Stimulated activated CD8-positive, alpha-beta memory T cell treated with anti-CD3 and anti-CD28 coated beads, Interleukin-15, amount 100 ng/mL, for 24 hours (primary cell): ENCODE data around the gene RPRD1B.

Experiments
- DNase-seq: peaks from one replicate; pipeline ENCODE4 v3.0.0-alpha.2; 2020; ENCODE audit warnings: low read depth

The RPRD1B gene

DNA sequence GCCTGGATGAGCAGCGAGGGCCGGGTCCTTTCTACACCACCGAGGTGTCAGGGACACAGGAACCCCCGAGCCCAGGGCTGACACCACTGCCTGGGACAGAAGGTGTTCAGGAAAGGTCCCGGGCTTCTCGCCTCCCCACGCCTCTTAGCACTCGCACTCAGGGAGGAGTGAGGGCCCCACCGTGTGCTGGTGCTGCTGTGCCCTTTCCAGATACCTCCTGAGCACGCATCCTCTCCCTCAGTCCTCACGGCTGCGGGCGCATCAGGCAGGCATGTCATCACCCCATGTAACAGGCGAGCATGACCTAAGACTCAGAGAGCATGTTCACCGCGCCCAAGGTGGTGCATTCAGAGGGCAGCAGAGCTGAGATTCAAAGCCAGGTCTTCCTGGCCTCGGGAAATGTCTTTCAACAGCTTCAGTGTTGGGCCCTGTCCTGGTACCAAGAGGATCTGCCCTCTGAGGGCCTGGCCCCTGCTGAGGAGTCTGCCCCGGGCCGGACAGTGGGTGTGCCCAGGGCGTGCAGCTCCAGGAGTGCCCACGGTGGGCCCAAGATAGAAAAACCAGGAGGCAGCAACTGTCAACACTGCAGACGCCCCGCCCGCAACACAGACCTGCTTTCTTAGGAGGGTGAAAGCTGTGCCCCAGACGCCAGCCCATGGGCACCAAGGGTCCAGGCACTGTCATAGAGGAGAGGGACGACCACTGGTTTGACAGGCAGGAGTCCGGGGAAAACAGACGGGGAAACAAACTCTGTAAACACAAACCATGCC lies 102.3 kb downstream of the RPRD1B start:
- no peak for DNase-seq

DNA sequence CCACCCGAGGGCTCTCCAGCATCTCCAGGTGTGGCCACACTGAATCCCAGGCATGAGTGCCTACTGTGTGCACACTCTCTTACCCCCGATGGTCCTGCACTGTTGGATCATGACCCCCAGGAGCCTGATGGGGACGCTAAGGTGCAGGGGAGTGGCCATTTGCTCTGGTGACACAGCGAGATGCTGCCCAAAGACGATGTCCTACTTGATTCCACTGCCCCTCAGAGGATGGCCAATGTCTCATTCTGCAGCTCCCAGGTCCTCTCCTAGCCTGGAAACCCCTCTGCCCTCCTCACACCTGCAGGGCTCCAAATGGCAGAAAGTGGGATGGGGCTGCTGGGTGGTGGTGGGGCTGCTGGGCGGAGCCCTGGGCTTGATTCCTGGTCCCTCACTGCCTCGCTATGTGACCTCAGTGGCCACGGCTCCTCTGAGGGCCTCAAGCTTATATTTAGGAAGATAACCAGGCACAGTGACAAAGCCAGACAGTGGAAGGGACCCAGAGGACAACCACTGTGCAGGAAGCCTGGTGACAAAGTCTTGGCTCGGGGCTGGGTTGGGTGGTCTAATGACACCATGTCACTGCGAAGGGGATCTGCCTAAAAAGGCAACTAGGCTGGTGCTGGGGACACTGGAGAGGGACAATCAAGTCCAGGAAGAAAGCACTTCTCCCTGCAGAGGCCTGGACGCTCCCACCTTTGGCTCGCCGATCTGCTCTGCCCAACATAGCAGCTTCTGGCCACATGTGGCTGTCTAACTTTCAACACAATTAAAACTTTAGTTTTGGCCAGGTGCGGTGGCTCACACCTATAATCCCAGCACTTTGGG lies 103.1 kb downstream of the RPRD1B start:
- DNase-seq: no peak

DNA sequence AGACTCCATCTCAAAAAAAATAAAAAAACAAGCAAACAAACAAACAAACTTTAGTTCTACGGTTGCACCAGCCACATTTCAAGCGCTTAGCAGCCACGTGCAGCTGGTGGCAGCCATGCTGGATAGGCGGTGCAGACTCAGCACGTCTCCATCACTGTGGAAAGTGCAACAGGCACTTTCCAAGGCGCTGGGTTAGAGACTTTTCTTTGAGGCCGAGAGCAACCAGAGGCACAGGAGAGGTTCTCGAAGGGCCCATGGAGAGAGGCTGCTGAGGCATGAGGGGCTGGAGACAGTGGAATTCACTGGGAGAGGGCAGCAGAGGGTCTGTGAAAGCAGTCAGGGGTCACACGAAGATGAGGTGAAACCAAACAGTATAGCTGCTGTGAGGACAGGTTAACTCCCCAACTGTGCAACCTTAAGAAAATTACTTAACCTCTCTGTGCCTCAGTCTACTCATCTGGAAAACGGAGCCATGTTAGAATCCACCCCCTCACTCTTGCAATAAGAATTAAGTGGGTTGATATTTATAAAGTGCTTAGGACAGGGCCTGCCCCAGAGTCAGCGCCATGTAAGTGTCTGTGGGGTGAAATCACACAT lies 104.0 kb downstream of the RPRD1B start:
- no peak for DNase-seq

DNA sequence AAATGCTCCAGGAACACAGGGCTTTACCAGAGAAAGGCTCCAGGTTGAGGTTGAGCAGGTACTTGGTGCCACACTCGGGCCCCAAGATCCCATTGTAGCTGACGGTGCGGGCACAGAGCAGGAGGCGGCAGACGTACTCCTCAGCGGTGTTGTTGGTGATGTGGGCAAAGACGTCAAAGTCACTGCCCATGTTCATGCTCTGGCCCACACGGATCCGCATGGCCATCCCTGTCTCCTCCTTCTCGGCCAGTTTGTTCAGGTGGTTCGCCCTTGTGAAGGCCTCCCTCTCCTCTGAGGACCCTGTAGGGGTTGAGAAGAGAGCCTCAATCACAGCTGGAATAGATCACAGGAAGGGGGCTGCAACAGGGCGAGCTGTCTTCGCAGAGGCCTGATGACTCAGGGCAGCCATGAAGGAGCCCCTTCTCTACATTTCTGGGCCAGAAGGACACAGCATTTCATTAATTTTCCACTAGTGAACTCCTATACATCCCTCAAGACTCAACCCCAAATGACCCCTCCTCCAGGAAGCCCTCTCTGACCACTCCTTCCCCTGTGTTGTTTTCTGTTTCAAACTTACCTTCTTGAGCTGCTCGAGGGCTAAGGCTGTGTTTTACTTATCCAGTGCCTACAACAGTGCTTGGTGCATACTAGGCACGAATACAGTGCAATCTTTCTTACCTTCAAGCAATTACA lies 104.7 kb downstream of the RPRD1B start:
- no peak for DNase-seq

DNA sequence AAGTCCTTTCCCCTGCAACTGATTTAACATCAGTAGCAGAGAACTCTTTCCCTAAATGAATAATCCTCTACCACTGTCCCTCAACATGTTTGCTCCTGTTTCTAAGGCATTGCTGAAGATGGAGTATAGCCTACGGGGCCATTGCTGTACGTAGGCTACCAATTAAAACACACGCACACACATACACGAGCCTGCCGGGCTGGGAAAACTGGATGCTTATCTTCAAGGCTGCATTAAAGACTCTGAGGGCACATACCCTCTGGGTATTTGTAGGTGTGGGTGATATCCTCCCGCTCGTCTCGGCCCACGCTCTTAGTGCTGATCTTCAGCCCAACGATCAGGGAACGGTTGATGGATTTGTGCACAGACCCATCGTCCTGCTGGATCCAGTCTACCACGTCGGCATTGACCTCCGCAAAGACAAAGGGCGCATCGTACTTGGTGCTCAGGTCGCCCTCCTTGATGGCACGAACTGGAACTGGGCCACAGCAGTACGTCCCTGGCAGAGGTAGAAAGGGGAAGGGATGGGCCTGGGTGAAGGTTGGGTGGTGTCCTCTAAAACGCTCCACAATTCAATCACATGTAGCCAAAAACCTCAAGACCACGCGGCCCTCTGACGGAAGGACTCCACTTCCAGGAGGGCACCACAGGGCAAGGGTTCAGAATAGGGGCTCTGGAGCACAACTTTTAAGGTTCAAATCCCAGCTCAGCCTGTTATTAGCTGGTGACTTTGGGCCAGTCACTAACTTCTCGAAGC lies 105.8 kb downstream of the RPRD1B start:
- no peak for DNase-seq

DNA sequence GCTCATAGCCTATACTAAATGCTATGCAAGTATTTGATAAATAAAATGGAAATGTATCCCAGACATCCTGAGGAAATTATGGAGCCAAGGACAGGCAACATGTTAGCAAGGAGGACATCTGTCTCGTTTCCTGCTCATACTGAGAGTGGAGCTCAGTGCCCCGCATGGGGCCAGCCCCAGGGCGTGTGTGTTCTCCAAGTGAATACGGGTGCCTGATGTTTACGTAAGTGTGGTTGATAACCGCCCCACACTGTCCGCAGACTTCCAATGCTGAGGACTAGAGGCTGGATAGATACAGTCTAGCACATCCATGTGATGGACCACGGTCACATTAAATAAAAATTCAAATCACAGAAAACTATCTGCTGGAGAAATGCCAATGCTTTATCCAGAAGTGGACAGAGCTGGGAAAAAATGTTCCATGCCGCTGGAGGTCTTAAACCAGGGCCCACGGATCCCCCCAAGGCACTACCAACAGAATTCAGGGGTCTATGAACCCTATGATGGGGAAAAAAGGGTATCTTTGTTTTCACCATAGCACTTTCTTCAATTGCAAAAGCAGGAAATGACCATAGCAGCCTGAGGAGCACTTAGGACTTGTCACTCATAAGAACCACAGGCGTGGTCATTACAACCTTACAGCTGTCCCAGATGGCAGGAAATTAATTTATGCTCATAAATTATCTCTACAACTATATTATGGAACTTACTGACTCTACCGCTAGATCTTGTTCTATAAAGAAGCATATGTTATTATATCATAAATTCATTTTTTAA lies 106.6 kb downstream of the RPRD1B start:
- DNase-seq: no peak

DNA sequence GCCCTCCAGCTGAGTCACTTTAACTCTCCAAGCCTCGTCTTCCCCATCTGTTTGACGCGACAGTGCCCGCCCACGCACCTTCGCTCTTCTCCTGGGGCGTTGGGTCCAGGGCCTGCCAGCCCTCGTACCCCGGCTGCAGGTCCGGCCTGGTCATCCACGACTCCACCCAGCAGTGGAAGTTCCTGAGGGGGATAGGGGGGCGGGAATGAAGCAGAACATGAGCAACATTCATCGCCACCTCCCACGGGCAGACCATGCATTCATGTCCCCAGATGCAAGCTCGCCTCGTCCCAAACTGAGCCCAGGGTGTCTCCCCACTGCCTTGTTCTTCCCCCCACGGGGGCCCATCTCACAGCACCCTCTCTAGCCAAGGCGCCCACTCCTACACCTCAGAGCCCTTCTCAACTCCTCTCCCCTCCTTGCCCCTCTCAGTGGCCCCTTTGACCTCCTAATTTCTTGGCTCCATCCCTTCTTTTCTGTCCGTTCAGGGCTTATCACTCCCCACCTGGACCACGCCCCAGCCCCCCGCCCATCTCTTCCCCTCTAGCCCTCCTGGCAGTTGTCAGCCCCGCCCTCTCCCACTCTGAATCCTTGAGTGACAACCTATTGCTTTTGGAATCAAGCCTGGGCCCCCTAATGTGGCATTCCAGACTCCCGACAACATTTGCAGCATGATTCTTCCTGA lies 107.8 kb downstream of the RPRD1B start:
- no peak for DNase-seq
